Activated naive CD8-positive, alpha-beta T cell treated with anti-CD3 and anti-CD28 coated beads for 36 hours (primary cell): Measurements from ENCODE around the gene OR5K3. TPM values are rescaled to one million over a fixed set of nuclear protein-coding genes. Genes with fewer than 3 reads are reported as not detected.
"Not testable (repeated sequence)": the region's sequence is repeated elsewhere in the genome, so short reads cannot be mapped to it uniquely, and the experiment has no call there.

Experiments
- DNase-seq: peaks from one replicate; pipeline ENCODE4 v3.0.0; 2021
- H3K27ac Mint-ChIP-seq: one replicate; pipeline ENCODE4 v1.8.0; 2022; ENCODE audit warnings: mild to moderate bottlenecking, moderate library complexity, mixed read lengths
- H3K27me3 Mint-ChIP-seq: one replicate; pipeline ENCODE4 v1.8.0; 2022; ENCODE audit warnings: mild to moderate bottlenecking, mixed read lengths
- H3K36me3 Mint-ChIP-seq: one replicate; pipeline ENCODE4 v1.8.0; 2021; ENCODE audit warnings: mild to moderate bottlenecking, mixed read lengths
- H3K4me1 Mint-ChIP-seq: one replicate; pipeline ENCODE4 v1.8.0; 2021; ENCODE audit warnings: mixed read lengths
- H3K4me3 Mint-ChIP-seq: one replicate; pipeline ENCODE4 v1.8.0; 2022; ENCODE audit warnings: mild to moderate bottlenecking, moderate library complexity, mixed read lengths
- H3K9me3 Mint-ChIP-seq: one replicate; pipeline ENCODE4 v1.8.0; 2022; ENCODE audit warnings: mixed read lengths
- total RNA-seq, 2 experiments: library from RNA; stranded (reverse); gene quantifications; one replicate each; pipeline ENCODE4 v1.2.3, GENCODE V29; 2021

The OR5K3 gene
- total RNA-seq, 2 experiments from 2014 or later, result not detected

DNA sequence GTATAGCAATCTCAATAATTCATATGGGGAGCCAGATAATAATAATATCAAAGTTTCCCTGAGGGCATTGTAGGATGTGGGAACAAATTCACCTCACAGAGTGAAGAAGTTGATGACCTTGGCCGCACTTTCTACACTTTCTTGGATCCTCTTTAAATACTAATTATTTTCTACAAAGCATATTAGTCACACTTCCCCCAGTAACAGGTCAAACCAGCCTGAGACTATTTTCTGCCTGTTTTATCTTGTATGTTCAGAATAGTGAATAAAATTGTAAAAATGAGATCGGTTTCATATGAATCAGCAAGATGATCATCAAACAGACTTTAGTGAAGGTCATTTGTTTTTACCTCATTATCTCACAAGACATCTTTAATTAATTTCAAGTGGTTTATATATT lies 2.3 kb upstream of the OR5K3 start:
- Mint-ChIP-seq H3K4me1 (no peaks in the 10 kb centered on the region), H3K36me3 (no peaks in the 10 kb centered on the region), H3K4me3 (no peak overlapping the region), H3K27ac (no peak overlapping the region), H3K27me3 (peaks cover 26% of the 10 kb centered on the region), H3K9me3 (no peaks in the 10 kb centered on the region)
- DNase-seq, result no peak

DNA sequence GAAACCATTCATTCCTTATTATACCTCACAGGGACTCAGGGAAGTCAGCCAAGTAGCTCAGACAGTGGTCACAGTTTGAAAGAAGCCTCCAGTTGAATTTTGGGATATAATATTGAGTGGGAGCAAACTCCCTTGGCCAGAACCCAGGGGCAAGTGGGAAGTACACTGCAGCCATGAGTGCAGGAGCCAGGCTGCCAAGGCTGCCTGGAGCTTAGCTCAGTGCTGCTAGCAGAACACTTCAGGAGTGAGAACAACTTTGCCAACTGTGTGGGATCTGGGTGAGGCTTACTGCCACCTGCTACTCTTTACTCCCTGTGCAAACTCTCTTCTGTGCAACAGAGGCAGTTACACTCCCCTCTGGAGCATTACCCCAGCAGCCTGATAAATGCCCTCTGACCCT lies 4.6 kb downstream of the OR5K3 start:
- H3K27me3 Mint-ChIP-seq, result peaks cover 19% of the 10 kb centered on the region
- H3K4me3 Mint-ChIP-seq, result no peak overlapping the region
- H3K9me3 Mint-ChIP-seq, result peaks cover 15% of the 10 kb centered on the region
- DNase-seq, result no peak
- no peaks in the 10 kb centered on the region for H3K36me3 Mint-ChIP-seq
- H3K27ac Mint-ChIP-seq, result no peak overlapping the region
- H3K4me1 Mint-ChIP-seq, result no peaks in the 10 kb centered on the region

DNA sequence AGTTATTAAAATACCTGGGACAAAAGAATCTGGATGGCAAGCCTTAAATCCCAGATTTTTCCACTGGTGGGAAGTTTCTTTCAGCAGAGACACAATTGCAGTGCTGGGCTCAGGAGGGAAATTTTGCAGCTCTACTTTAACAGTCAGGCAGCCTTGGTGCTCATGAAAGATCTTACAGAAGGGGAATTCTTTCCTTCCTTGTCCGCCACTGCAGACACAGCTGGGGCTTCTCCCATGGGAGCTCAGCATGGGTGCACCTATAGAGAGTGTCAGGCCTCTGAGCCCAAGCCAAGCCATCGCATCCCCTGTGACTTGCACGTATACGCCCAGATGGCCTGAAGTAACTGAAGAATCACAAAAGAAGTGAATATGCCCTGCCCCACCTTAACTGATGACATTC lies 6.0 kb downstream of the OR5K3 start:
- peaks cover 22% of the 10 kb centered on the region for H3K9me3 Mint-ChIP-seq
- not testable (repeated sequence) for H3K27ac Mint-ChIP-seq, H3K4me3 Mint-ChIP-seq, H3K4me1 Mint-ChIP-seq, H3K36me3 Mint-ChIP-seq, DNase-seq
- peaks cover 13% of the 10 kb centered on the region for H3K27me3 Mint-ChIP-seq

DNA sequence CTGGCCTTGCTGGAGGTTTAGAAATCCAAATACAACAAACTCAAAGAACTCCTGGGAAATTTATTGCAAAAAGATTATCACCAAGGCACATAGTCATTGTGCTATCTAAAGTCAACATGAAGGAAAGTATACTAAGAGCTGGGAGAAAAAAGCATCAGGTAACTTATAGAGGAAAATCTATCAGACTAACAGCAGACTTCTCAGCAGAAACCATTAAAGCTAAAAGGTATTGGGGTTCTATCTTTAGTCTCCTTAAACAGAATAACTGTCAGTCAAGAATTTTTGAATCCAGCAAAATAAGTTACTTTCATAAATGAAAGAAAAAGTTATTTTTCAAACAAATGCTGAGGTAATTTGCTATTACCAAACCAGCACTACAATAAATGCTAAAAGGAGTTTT lies 8.0 kb downstream of the OR5K3 start:
- DNase-seq, result no peak
- Mint-ChIP-seq H3K4me1 (peaks cover 3% of the 10 kb centered on the region), H3K9me3 (peaks cover 22% of the 10 kb centered on the region), H3K4me3 (no peak overlapping the region), H3K27ac (no peak overlapping the region), H3K36me3 (peaks cover 1% of the 10 kb centered on the region), H3K27me3 (peaks cover 13% of the 10 kb centered on the region)

DNA sequence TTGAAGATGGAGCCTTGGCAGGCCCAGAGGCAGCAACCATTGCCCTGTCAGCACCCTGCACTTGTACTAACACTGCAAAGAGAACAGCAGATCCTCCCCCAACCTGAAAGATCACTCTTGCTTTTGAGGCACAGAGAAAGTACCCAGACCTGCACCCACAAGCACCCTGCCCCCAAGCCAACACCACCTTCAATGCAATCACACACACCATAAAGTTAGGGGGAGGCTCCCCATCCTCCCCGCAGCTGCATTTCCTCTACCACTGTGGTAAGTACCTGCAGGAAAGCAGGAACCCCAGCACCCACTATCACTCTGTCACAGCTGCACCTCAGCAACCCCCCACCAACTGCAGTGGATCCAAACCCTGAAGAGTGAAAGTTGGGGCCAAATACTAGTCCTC lies 12.0 kb downstream of the OR5K3 start:
- Mint-ChIP-seq H3K27ac (no peak overlapping the region), H3K27me3 (no peaks in the 10 kb centered on the region), H3K4me1 (peaks cover 3% of the 10 kb centered on the region), H3K9me3 (peaks cover 48% of the 10 kb centered on the region), H3K4me3 (no peak overlapping the region), H3K36me3 (peaks cover 9% of the 10 kb centered on the region)
- DNase-seq, result no peak

DNA sequence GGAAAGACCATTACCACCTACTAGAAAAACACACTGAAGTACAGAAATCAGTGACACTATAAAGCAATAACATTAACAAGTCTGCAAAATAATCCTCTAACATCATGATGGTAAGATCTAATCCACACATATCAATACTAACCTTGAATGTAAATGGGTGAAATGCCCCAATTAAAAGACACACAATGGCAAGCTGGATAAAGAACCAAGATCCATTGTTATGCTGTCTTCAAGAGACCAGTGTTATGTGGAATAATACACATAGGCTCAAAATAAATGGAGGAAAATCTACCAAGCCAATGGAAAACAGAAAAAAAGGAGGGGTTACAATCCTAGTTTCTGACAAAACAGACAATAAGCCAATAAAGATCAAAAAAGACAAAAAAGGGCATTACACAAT lies 13.5 kb downstream of the OR5K3 start:
- Mint-ChIP-seq H3K4me3 (no peak overlapping the region), H3K4me1 (peaks cover 3% of the 10 kb centered on the region), H3K27ac (no peak overlapping the region), H3K27me3 (no peaks in the 10 kb centered on the region), H3K36me3 (peaks cover 9% of the 10 kb centered on the region), H3K9me3 (peaks cover 45% of the 10 kb centered on the region)
- no peak for DNase-seq

DNA sequence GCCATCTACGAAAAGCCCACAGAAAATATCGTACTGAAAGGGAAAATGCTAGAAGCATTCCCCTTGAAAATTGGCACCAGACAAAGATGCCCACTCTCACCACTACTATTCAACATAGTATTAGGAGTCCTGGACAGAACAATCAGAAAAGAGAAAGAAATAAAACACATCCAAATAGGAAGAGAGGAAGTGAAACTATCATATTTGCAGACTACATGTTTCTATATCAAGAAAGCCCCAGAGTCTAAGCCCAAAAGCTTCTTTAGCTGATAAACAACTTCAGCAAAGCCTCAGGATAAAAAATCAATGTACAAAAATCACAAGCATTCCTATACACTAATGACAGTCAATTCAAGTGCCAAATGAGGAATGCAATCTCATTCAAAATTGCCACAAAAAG lies 15.6 kb downstream of the OR5K3 start:
- no peak for DNase-seq
- peaks cover 9% of the 10 kb centered on the region for H3K36me3 Mint-ChIP-seq
- H3K27ac Mint-ChIP-seq, result no peak overlapping the region
- no peaks in the 10 kb centered on the region for H3K27me3 Mint-ChIP-seq
- H3K4me1 Mint-ChIP-seq, result no peaks in the 10 kb centered on the region
- peaks cover 44% of the 10 kb centered on the region for H3K9me3 Mint-ChIP-seq
- H3K4me3 Mint-ChIP-seq, result no peak overlapping the region

DNA sequence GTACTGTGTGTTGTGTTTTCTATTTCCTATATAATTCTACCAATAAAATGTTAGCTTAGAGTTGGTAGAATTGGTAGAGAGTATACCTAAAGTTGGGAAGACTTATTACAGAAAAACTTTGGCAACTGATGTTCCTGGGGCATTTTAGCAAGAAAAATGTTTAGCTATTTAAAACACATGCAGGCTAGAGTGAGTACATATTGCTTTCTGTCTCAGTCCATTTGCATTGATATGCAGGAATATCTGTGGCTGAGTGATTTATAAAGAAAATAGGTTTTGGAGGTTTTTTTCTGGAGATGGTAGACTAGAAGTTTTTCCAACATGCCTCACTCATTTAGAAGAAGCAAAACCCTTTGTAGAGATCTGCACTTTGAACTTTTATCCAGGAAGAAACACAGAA lies 42.1 kb downstream of the OR5K3 start:
- peaks cover 4% of the 10 kb centered on the region for H3K36me3 Mint-ChIP-seq
- H3K9me3 Mint-ChIP-seq, result peaks cover 22% of the 10 kb centered on the region
- no peak overlapping the region for H3K4me3 Mint-ChIP-seq
- DNase-seq, result no peak
- H3K27ac Mint-ChIP-seq, result no peak overlapping the region
- no peaks in the 10 kb centered on the region for H3K27me3 Mint-ChIP-seq
- H3K4me1 Mint-ChIP-seq, result no peaks in the 10 kb centered on the region

DNA sequence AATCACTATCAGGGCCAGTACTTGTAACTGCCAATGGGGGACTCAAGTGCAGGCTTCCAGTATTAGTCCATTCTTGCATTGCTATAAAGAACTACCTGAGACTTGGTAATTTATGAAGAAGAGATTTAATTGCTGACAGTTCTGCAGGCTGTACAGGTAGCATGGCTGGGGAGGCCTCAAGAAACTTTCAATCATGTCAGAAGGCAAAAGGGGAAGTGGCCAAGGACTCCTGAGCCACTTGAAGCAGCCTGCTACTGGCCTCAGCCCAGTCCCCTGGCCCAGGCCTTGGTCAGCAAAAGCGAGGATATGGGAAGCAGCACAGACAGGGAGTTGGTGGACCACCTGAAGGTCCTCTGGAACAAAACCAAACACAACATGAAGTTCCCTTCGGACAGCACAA lies 43.3 kb downstream of the OR5K3 start:
- peaks cover 20% of the 10 kb centered on the region for H3K9me3 Mint-ChIP-seq
- peaks cover 4% of the 10 kb centered on the region for H3K36me3 Mint-ChIP-seq
- no peak overlapping the region for H3K27ac Mint-ChIP-seq
- DNase-seq, result no peak
- no peaks in the 10 kb centered on the region for H3K4me1 Mint-ChIP-seq
- H3K4me3 Mint-ChIP-seq, result no peak overlapping the region
- no peaks in the 10 kb centered on the region for H3K27me3 Mint-ChIP-seq

DNA sequence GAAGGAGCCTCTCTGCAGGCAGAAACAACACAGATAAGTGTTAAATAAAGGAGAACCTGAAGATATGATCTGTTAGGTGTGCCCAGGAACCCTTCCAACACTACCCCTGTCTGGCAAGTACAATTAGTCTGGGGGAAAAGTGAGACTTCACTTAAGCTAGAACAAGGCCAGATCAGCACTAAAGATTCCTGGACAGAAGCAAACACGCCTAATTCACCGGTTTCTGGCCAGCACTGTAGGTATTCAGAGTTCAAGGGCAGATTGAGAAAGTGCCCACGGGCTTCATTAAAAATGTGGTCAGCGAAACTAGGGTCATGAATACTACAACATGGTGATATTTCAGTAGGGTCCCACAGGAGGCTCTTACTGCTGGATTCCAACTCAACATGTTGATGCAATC lies 43.9 kb downstream of the OR5K3 start:
- no peak for DNase-seq
- Mint-ChIP-seq H3K27ac (no peak overlapping the region), H3K4me1 (no peaks in the 10 kb centered on the region), H3K27me3 (no peaks in the 10 kb centered on the region), H3K36me3 (no peaks in the 10 kb centered on the region), H3K4me3 (no peak overlapping the region), H3K9me3 (peaks cover 14% of the 10 kb centered on the region)

DNA sequence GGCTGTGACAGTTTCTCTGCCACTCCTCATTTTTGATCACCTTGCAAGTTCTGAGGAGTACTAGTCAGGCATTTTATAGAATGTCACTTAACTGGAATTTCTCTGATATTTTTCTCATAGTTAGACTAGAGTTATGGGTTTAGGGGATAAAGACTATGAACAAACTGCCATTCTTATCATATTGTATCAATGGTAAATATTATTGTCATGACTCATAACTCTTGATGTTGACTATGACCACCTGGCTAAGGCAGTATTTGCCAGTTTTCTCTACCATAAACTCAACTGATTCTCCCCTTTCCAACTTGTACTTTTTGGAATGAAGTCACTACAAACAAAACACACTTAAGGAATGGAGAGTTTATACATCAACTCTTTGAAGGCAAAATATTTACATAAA lies 49.8 kb downstream of the OR5K3 start:
- no peaks in the 10 kb centered on the region for H3K9me3 Mint-ChIP-seq
- DNase-seq, result no peak
- H3K27ac Mint-ChIP-seq, result no peak overlapping the region
- no peaks in the 10 kb centered on the region for H3K4me1 Mint-ChIP-seq
- H3K36me3 Mint-ChIP-seq, result no peaks in the 10 kb centered on the region
- no peak overlapping the region for H3K4me3 Mint-ChIP-seq
- H3K27me3 Mint-ChIP-seq, result peaks cover 10% of the 10 kb centered on the region

Other genes starting within 250 kb of the OR5K3 start
- not detected for gene OR5H14, start 243.2 kb upstream of the OR5K3 start, total RNA-seq
- not detected for gene OR5H15, start 224.0 kb upstream of the OR5K3 start, total RNA-seq
- gene OR5H6, start 126.4 kb upstream of the OR5K3 start, total RNA-seq, result not detected
- not detected for gene OR5H2, start 108.2 kb upstream of the OR5K3 start, total RNA-seq
- not detected for gene OR5K4, start 36.8 kb upstream of the OR5K3 start, total RNA-seq
- gene OR5K1, start 72.5 kb downstream of the OR5K3 start, total RNA-seq, result not detected
- not detected for gene OR5K2, start 107.0 kb downstream of the OR5K3 start, total RNA-seq
- gene CLDND1, start 132.2 kb downstream of the OR5K3 start, total RNA-seq, result 100 to 1,000 TPM; 196 to 204 TPM
- 1 to 10 TPM in 1 of 2 experiments, under 1 TPM in 1; 0.52 to 1.0 TPM for gene GPR15, start 141.3 kb downstream of the OR5K3 start, total RNA-seq
- 10 to 100 TPM; 48.6 to 54.7 TPM for gene CPOX, start 202.9 kb downstream of the OR5K3 start, total RNA-seq